Measurements from ENCODE around the gene KLF6.

DNA sequence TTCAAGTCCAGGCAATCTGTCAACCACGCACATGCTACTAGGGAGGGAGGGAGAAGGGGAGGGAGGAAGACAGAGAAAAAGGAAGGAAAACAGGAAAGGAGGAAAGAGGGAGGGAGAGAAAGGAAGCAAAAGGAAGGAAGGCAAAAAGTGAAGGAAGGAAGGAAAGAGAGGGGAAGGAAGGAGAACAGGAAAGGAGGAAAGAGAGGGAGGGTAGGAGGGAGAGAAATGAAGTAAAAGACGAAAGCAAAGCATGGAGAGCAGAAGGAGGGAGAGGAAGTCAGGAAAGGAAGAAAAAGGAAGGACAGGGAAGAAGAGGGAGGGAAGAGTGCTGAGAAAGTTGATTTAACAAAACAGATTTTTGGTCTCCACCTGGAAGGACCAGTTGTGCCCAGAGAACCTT is 25.6 kb downstream of the KLF6 start:
- TF ChIP-seq, protein P1, sequence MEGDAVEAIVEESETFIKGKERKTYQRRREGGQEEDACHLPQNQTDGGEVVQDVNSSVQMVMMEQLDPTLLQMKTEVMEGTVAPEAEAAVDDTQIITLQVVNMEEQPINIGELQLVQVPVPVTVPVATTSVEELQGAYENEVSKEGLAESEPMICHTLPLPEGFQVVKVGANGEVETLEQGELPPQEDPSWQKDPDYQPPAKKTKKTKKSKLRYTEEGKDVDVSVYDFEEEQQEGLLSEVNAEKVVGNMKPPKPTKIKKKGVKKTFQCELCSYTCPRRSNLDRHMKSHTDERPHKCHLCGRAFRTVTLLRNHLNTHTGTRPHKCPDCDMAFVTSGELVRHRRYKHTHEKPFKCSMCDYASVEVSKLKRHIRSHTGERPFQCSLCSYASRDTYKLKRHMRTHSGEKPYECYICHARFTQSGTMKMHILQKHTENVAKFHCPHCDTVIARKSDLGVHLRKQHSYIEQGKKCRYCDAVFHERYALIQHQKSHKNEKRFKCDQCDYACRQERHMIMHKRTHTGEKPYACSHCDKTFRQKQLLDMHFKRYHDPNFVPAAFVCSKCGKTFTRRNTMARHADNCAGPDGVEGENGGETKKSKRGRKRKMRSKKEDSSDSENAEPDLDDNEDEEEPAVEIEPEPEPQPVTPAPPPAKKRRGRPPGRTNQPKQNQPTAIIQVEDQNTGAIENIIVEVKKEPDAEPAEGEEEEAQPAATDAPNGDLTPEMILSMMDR (conservative IDR thresholded peaks at IDR 0.05), result no peak
- TF ChIP-seq ZFX (IDR thresholded peaks at IDR 0.05), result no peak
